ENCODE results near the gene SASH1.

The SASH1 gene

GRCh38 chr6:148406579-148407371 is 64.1 kb downstream of the SASH1 start:
- DNase-seq = no peak

- DNase-seq = no peak
Measured at GRCh38 chr6:148407372-148407771, 64.7 kb downstream of the SASH1 start.

- DNase-seq = no peak
Measured at GRCh38 chr6:148413321-148414091, 70.9 kb downstream of the SASH1 start.

DNA sequence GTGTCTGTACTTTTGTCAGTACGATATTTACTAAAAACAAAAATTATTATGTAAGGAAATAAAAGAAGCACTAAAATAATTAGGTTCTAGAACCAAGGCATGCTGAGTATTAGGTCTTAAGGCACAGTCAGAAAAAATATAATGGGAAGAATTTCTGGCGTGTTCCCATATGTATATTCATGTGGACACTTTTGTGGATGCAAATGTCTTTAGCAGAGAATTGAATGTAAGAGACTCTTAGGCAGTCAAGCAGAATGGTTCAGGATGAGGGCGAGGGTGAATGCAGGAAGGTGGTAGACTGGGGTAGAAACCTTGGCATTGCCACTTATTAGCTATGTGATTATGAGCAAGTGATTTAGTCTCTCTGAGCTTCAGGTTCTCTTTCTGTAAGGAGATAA is 71.5 kb downstream of the SASH1 start:
- no peak for DNase-seq

- no peak for DNase-seq
Measured at GRCh38 chr6:148414836-148415235, 72.2 kb downstream of the SASH1 start.

DNA sequence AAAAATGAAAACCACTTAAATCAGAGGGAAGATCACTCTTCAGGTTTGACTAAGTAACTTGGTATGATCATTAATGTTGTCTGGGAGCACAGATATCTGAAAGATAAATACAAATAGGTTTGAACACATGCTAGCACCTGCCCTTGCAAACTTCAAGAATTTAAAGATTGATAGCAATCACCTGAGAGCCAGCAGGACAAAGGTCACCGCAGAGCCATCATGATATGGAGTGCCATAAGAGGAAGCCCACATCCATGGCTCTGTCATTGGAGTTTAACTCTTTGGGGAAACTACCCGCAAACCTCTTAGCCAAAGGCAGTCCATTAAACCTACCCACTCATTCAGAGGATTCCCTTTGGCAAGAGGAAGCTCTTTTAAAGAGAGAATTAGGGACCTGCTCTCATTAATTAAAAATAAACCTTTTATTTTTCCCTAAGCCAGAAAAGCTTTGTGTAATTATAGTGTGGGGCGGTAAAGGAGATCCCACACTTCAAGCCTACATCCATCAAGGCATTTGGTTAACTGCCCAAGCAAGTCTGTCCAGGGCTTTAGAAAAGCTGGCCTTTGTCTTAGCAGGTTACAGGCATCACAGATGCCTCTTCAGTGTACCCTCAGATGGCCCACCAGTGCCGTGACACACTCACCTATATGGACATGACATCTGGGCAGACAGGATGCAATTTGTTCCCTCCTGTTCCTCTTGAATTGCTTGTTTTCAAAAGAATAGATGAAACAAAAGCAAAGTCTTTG is 73.0 kb downstream of the SASH1 start:
- DNase-seq = no peak

DNA sequence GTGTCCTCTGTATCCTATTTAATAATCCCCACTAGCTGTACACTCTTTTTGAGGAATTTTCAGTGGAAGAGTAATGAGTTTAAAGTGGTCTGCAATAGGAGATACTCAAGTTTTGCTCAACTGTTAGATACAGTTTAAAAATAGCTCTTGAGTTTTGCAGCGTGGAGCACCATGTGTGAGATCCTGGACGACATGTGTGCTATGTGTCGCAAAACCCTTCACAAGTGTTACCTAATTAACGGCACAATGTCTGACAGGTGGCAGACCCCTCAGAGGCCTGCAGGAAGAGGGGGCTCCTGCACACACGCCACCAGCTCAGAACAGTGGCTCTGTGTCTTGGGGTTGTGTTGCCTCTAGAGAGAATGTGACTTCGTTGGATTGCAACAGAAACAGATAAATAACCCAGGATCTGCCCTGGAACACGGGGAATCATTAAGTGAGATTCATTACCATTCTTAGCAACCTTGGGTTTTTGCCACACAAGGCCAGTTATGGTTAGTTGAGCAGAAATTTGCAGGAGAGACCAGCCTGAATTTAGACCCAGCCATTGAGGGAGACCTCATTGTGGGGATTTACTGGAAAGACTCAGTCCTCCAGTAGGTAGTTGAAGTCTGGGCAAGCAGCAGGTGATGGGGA is 73.8 kb downstream of the SASH1 start:
- no peak for DNase-seq

- no peak for DNase-seq
Measured at GRCh38 chr6:148417045-148417444, 74.4 kb downstream of the SASH1 start.

- no peak for DNase-seq
Measured at GRCh38 chr6:148419430-148419829, 76.8 kb downstream of the SASH1 start.

- peak; percentile 4 for DNase-seq
Measured at GRCh38 chr6:148422085-148422484, 79.4 kb downstream of the SASH1 start.

GRCh38 chr6:148423133-148423532 is 80.5 kb downstream of the SASH1 start:
- DNase-seq = no peak

DNA sequence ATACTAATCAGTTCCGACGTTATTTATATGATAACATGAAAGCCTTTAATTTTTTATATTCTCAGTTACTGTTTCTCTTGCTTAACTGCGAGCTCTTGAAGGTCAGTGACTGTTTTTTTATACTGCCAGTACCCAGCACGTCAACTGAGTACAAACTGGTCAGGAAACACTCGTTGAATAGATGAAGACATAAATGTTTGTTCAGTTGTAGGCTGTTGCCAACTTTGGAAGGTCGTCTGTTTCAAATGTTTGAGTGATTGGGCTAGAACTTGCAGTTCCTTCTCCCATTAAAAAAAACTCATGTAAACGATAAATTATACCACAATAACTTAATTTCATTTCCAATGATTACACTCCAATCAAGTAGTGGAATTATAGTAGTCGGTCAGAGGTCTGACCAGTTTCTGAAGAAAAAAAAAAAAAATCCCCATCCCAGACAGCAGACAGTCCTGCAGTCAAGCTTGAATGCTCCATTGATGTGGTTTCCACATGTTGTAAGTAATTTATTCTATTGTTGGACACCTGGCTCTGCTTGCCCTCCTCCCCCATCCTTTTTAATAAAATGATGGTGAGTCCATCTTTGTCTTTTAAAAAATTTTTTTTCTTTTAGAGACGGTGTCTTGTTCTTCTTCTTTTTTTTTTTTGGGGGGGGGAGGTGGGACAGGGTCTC is 81.1 kb downstream of the SASH1 start:
- no peak for DNase-seq

- DNase-seq = no peak
Measured at GRCh38 chr6:148425443-148425842, 82.8 kb downstream of the SASH1 start.

DNA sequence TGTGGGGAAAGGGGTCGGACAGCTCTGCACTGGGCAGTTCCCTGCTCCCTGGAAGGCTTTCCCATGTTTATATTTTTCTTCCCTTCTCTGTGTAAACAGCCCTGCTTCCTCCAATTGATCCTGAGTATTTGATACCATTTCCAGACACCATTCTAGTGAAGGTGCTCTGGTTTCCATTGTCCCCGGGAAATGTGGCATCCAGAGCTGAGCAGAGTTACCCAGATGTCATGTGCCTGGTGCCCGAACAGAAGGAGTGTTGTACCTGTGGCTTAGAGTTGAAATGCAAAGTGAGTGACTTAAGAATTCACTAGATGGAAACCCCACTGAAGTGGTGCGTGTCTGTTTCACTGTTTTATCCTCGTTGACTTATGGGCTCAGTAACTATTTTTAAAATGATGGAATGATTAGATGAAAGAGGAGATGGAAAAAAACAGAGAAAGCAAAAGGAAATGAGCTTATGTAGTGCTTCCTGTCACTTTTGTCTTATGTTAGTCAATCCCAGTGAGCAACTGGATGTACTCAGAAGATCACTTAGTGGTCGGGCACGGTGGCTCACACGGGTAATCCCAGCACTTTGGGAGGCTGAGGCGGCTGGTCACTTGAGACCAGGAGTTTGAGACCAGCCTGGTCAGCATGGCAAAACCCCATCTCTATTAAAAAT is 83.8 kb downstream of the SASH1 start:
- no peak for DNase-seq

- DNase-seq = no peak
Measured at GRCh38 chr6:148427333-148427732, 84.7 kb downstream of the SASH1 start.

- no peak for DNase-seq
Measured at GRCh38 chr6:148429423-148429822, 86.8 kb downstream of the SASH1 start.

DNA sequence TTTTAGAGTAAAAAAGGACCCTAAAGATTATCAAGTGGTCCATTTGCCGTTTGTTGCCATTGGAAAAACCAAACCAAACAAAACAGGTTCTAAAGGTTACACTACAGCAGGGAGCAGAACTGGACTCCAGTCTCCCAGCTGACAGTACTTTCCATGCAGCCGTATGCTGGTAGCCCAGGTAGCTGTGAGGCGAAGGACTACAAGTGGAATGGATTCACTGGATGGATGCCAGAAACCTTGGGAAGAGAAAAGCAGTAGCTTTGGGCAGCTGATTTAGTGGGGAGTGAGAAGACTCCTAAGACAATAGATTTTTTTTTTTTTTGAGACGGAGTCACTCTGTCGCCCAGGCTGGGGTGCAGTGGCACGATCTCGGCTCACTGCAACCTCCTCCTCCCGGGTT is 88.3 kb downstream of the SASH1 start:
- peak; percentile 3 for DNase-seq

GRCh38 chr6:148431413-148431812 is 88.8 kb downstream of the SASH1 start:
- no peak for DNase-seq

GRCh38 chr6:148431840-148432239 is 89.2 kb downstream of the SASH1 start:
- no peak for DNase-seq

- DNase-seq = no peak
Measured at GRCh38 chr6:148432462-148433195, 90.0 kb downstream of the SASH1 start.

DNA sequence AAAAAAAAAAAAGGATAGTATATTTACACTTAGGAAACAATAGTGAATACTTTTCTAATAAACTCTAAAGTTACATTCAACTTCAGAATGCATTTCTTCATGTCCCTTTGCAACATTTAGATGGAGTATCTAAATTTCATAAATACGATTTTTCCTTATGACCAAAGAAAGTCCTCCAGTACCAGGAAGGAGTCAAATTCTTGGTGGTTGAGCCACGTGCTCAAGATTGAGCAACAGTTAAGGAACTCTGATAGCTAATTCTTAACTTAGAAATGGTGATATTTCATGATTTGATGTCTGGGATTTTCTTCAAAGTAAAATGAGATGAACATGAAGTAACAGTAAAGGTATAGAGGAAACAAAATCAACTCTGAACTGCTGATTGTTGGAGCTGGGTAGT is 92.7 kb downstream of the SASH1 start:
- no peak for DNase-seq
